Stomach (tissue), 9 donors: Measurements from ENCODE around the gene KBTBD4. TPM values are rescaled to one million over a fixed set of nuclear protein-coding genes. Genes with fewer than 3 reads are reported as not detected.
"Not testable (repeated sequence)": the region's sequence is repeated elsewhere in the genome, so short reads cannot be mapped to it uniquely, and the experiment has no call there.

ENCODE experiments used
- DNase-seq, 2 donors: peaks; one replicate each; pipeline versions ENCODE4 v3.0.0 to v3.0.0-alpha.2; 2013 to 2019
- H3K27ac ChIP-seq, 5 donors: fragments of 200-600 bp in 4 of 5; sonication (generic) in 4 of 5; one replicate each; pipeline ENCODE4 v1.5.1; 2013 to 2019; ENCODE audit warnings: mild to moderate bottlenecking in 1 of 5, moderate library complexity in 1 of 5
- H3K27me3 ChIP-seq, 3 donors: fragments of 200-600 bp; sonication (generic); one replicate each; pipeline ENCODE4 v1.5.1; 2017 to 2019; ENCODE audit warnings: mixed run types in 1 of 3
- H3K36me3 ChIP-seq, 4 donors: fragments of 200-600 bp; sonication (generic); 1 replicate in 3 of 4; 2 replicates in 1 of 4; pipeline ENCODE4 v1.5.1; 2016 to 2019
- H3K4me1 ChIP-seq, 4 donors: fragments of 200-600 bp; sonication (generic); one replicate each; pipeline ENCODE4 v1.5.1; 2016 to 2019
- H3K4me3 ChIP-seq, 4 donors: fragments of 200-600 bp; sonication (generic) in 3 of 4; one replicate each; pipeline ENCODE4 v1.5.1; 2016 to 2019; ENCODE audit warnings: mild to moderate bottlenecking in 1 of 4
- H3K9me3 ChIP-seq, 4 donors: fragments of 200-600 bp; sonication (generic); one replicate each; pipeline ENCODE4 v1.5.1; 2016 to 2019
- CTCF ChIP-seq, 7 experiments: fragments of 450-650 bp in 4 of 7; fragments of 200-600 bp in 3 of 7; sonication (generic) in 3 of 7; IDR thresholded peaks; one replicate each; pipeline ENCODE4 v1.5.1; 2016 to 2019; ENCODE audit warnings: antibody characterized with exemption in 7 of 7, control low read depth in 2 of 7, mild to moderate bottlenecking in 1 of 7
- EP300 ChIP-seq: sonication (generic); formaldehyde crosslinking; IDR thresholded peaks from one replicate; pipeline ENCODE4 v1.6.1; 2017; ENCODE audit warnings: antibody characterized with exemption
- POLR2A ChIP-seq, 4 donors: fragments of 450-650 bp; IDR thresholded peaks; one replicate each; pipeline ENCODE4 v1.6.1; 2016; ENCODE audit warnings: antibody characterized with exemption in 4 of 4, control low read depth in 2 of 4, mild to moderate bottlenecking in 1 of 4, moderate library complexity in 1 of 4
- POLR2AphosphoS5 ChIP-seq, 3 donors: sonication (generic); formaldehyde crosslinking; IDR thresholded peaks; one replicate each; pipeline ENCODE4 v1.6.1; 2016; ENCODE audit warnings: antibody characterized with exemption in 3 of 3
- WGBS, 5 donors: extraction: QIAGEN DNeasy Blood & Tissue Kit in 3 of 5; methylation state at CpG; one replicate each; pipeline versions ENCODE4 v1.1.5 to v1.1.7; 2013 to 2018; 5-methylcytosine and 5-hydroxymethylcytosine counted together
- intact Hi-C: fragments of 100-400 bp; cut with DNase I; formaldehyde crosslinking; loops from one replicate; pipeline ENCODE4 v1.15.1; 2023; ENCODE audit warnings: low total_unique reads
- polyA plus RNA-seq, 3 donors: library from polyadenylated mRNA; stranded (reverse); fragments of 200-250 nt; gene quantifications; one replicate each; pipeline ENCODE4 v1.2.3, GENCODE V29; 2013
- total RNA-seq, 5 donors: library from RNA; depleted of rRNA; stranded (reverse); fragments of >200 nt; gene quantifications; one replicate each; pipeline versions ENCODE4 v1.1.0 to v1.2.3, GENCODE V29; 2014 to 2016
- donor health status: healthy with polysubstance abuse.
- donor health status: Bipolar disorder and iron deficiency.
- donor health status: healthy.

Gene KBTBD4
- total and polyA plus RNA-seq, 8 donors: 2.7 to 19.8 (median 11.5) TPM

- WGBS, 5 donors: 84 to 94% (median 88%) methylated on average over 2 of the region's 2 CpGs
Measured at GRCh38 chr11:47560426-47560825, 18.3 kb downstream of the KBTBD4 start.

GRCh38 chr11:47558695-47559094, 20.1 kb downstream of the KBTBD4 start:
- H3K4me3 ChIP-seq: no peak overlapping the region
- H3K27ac ChIP-seq: no peak overlapping the region
- H3K27me3 ChIP-seq: no peaks in the 10 kb centered on the region
- DNase-seq: no peak
- TF ChIP-seq POLR2AphosphoS5 (IDR thresholded peaks at IDR 0.05): no peak
- TF ChIP-seq CTCF (IDR thresholded peaks at IDR 0.05): no peak
- no peak for TF ChIP-seq POLR2A (IDR thresholded peaks at IDR 0.05)
- TF ChIP-seq EP300: no peak
- H3K9me3 ChIP-seq: no peaks in the 10 kb centered on the region
- H3K4me1 ChIP-seq: peaks cover 0 to 4% (median under 1%) of the 10 kb centered on the region in 4 donors
- intact Hi-C loops: no loop called here
- WGBS, 5 donors: 96 to 100% (median 100%) methylated on average over 1 of the region's 1 CpG
- no peaks in the 10 kb centered on the region for H3K36me3 ChIP-seq

More at GRCh38 chr11:47560426-47560825, 18.3 kb downstream of the KBTBD4 start:
- intact Hi-C loops: no loop called here
- TF ChIP-seq POLR2A (IDR thresholded peaks at IDR 0.05) (no peak), EP300 (no peak), POLR2AphosphoS5 (IDR thresholded peaks at IDR 0.05) (no peak), CTCF (IDR thresholded peaks at IDR 0.05) (no peak)
- no peak overlapping the region for H3K27ac ChIP-seq
- H3K4me1 ChIP-seq: peaks cover 5 to 11% (median 10%) of the 10 kb centered on the region in 4 donors
- DNase-seq: no peak
- H3K27me3 ChIP-seq: no peaks in the 10 kb centered on the region
- no peaks in the 10 kb centered on the region for H3K9me3 ChIP-seq
- H3K36me3 ChIP-seq: no peaks in the 10 kb centered on the region
- no peak overlapping the region for H3K4me3 ChIP-seq

GRCh38 chr11:47557004-47557403, 21.8 kb downstream of the KBTBD4 start:
- H3K36me3 ChIP-seq, DNase-seq, H3K4me3 ChIP-seq, H3K27ac ChIP-seq, intact Hi-C loops, H3K9me3 ChIP-seq, H3K27me3 ChIP-seq: not testable (repeated sequence)
- WGBS, 5 donors: 56 to 74% (median 71%) methylated on average over 12 of the region's 12 CpGs
- H3K4me1 ChIP-seq: peaks cover 0 to 10% (median 5%) of the 10 kb centered on the region in 4 donors

- Histone ChIP-seq H3K9me3 (no peaks in the 10 kb centered on the region), H3K27ac (peak overlapping the region; percentile 87 to 97 (median 93)), H3K4me3 (peak overlapping the region; percentile 84 to 99 (median 92)), H3K27me3 (no peaks in the 10 kb centered on the region), H3K36me3 (peaks cover 0 to 4% (median 0%) of the 10 kb centered on the region in 4 donors), H3K4me1 (peaks cover 11 to 47% (median 36%) of the 10 kb centered on the region in 4 donors)
- WGBS, 5 donors: 7 to 10% (median 8%) methylated on average over 9 of the region's 9 CpGs
- intact Hi-C loops: no loop called here
- no peak for TF ChIP-seq EP300
- TF ChIP-seq CTCF (IDR thresholded peaks at IDR 0.05): peak in 1 of 7 experiments; percentile 12
- peak in 1 of 2 donors; percentile 27 for DNase-seq
Measured at GRCh38 chr11:47553406-47553743, 25.4 kb downstream of the KBTBD4 start.

GRCh38 chr11:47552566-47553405, 26.0 kb downstream of the KBTBD4 start, which contains the start of gene CELF1:
CELF1 (minus strand) TSS chr11:47553132; CDS start chr11:47499523, 53,609 bp downstream.
- no peaks in the 10 kb centered on the region for H3K9me3 ChIP-seq
- H3K4me1 ChIP-seq: peaks cover 15 to 53% (median 42%) of the 10 kb centered on the region in 4 donors
- H3K27me3 ChIP-seq: no peaks in the 10 kb centered on the region
- H3K36me3 ChIP-seq: peaks cover 0 to 4% (median 0%) of the 10 kb centered on the region in 4 donors
- peak within 1 kb of the TSS; percentile 87 to 97 (median 93) for H3K27ac ChIP-seq
- peak; percentile 92 to 98 for DNase-seq
- TF ChIP-seq POLR2AphosphoS5 (IDR thresholded peaks at IDR 0.05): peak; percentile 38 to 87 (median 76)
- peak in 5 of 7 experiments; percentile 47 to 95 (median 94) for TF ChIP-seq CTCF (IDR thresholded peaks at IDR 0.05)
- TF ChIP-seq EP300: no peak
- no peak for TF ChIP-seq POLR2A (IDR thresholded peaks at IDR 0.05)
- 0 to 2% (median 0%) methylated on average over 52 to 87 of the region's 89 CpGs for WGBS, 5 donors
- intact Hi-C loops: no loop called here
- H3K4me3 ChIP-seq: peak within 1 kb of the TSS; percentile 84 to 99 (median 92)
